ENCODE data around the gene ZNF532.

DNA sequence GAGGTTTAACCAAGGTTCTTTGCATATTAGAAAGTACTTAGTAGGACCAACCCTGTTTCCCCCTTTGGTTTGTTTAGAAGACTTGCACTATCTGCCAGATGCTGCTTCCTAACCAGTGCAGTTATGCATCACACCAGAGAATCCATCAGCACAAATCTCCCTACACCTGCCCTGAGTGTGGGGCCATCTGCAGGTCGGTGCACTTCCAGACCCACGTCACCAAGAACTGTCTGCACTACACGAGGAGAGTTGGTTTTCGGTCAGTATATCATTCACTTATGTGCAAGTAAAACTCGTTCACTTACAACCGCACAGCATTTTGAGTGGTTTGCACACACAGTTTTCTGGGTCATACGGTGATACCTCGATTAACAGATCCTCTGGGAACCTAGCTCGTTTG is 69.7 kb downstream of the ZNF532 start:
- TF ChIP-seq EZH2 (IDR thresholded peaks at IDR 0.05) (no peak), POLR2AphosphoS5 (IDR thresholded peaks at IDR 0.05; ENCODE audit: borderline replicate concordance, low read depth, low read length) (no peak)

Measured in SK-N-MC (cell line).